Ectodermal cell (in vitro differentiated cells): ENCODE results near the gene TBC1D1.

Source experiments
- H3K27ac ChIP-seq: 2 replicates; pipeline ENCODE4 v1.7.0; 2013; ENCODE audit warnings: mild to moderate bottlenecking, low read depth, low read length; ENCODE audit not compliant: insufficient read depth, poor library complexity, severe bottlenecking
- H3K27me3 ChIP-seq: 2 replicates; pipeline ENCODE4 v1.7.0; 2013; ENCODE audit warnings: mild to moderate bottlenecking, low read length; ENCODE audit not compliant: insufficient read depth, control insufficient read depth, poor library complexity, severe bottlenecking
- H3K36me3 ChIP-seq: one replicate; pipeline ENCODE4 v1.7.0; 2013; ENCODE audit warnings: low read length; ENCODE audit not compliant: control insufficient read depth, insufficient read depth
- H3K4me1 ChIP-seq: one replicate; pipeline ENCODE4 v1.7.0; 2013; ENCODE audit warnings: low read length; ENCODE audit not compliant: control insufficient read depth, insufficient read depth
- H3K4me3 ChIP-seq: 2 replicates; pipeline ENCODE4 v1.7.0; 2013; ENCODE audit warnings: low read depth, low read length, control low read depth; ENCODE audit not compliant: insufficient read depth
- H3K9me3 ChIP-seq: 2 replicates; pipeline ENCODE4 v1.7.0; 2013; ENCODE audit warnings: mild to moderate bottlenecking, low read length, moderate library complexity; ENCODE audit not compliant: control insufficient read depth
- WGBS, 2 experiments: methylation state at CpG; one replicate each; pipeline ENCODE4 v1.1.7; 2013; ENCODE audit warnings: missing lambda C conversion rate in 2 of 2; 5-methylcytosine and 5-hydroxymethylcytosine counted together

The TBC1D1 gene

DNA sequence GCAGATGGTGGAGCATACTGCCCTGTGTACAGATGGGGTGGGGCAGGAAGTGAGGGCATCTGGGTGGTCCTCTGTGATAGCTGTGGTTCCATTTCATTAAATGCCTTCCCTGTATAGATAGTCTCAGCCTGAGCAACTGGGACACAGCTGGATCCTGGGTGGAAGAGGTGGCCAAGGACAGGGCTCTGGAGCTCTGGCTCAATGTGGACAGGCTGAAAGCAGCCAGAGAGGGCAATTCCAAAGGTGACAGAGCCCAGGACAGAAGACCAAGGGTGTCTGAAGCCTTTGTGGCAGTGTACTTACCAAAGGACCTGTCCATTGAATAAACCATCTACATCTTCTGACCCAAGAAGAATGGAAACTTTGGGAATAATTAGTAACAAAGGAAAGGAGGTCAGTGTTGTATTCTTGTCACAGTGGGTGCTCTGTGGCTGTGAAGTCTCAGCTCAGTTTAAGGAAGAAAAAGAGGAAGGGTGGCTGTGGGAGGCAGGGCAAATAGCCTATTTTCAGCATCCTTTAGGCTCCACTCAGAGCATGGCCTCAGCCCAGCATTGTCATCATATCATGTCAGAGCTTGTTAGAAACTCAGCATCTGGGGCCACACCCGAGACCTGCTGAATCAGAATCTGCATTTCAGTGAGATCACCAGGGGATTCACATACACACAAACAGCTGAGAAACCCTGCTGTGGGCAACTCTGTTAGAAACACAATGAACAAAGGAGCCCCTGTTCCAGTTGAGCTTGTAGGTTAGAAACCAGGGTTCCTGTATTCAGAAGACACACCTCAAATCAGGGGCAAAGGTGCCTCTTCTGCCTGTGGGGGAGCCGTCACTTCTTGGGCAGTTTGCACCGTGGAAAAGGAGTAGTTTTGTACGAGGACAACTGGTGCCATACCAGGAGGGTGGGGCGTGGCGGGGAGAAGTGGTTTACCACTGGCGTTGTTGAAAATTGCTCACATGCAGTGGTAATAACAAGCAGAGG lies 237.9 kb downstream of the TBC1D1 start:
- peaks cover 43% of the 10 kb centered on the region for H3K4me1 ChIP-seq
- H3K27ac ChIP-seq, result no peak overlapping the region
- H3K4me3 ChIP-seq, result no peak overlapping the region
- H3K9me3 ChIP-seq, result no peaks in the 10 kb centered on the region
- H3K36me3 ChIP-seq, result peaks cover 3% of the 10 kb centered on the region
- WGBS, 2 experiments, result 40 to 41% methylated on average over 7 of the region's 7 CpGs
- H3K27me3 ChIP-seq, result no peaks in the 10 kb centered on the region

GRCh38 chr4:38129460-38130227 lies 238.8 kb downstream of the TBC1D1 start:
- no peaks in the 10 kb centered on the region for H3K9me3 ChIP-seq
- H3K27me3 ChIP-seq, result no peaks in the 10 kb centered on the region
- H3K27ac ChIP-seq, result no peak overlapping the region
- 87 to 89% methylated on average over 4 to 7 of the region's 7 CpGs for WGBS, 2 experiments
- no peak overlapping the region for H3K4me3 ChIP-seq
- H3K36me3 ChIP-seq, result peaks cover 3% of the 10 kb centered on the region
- H3K4me1 ChIP-seq, result peaks cover 42% of the 10 kb centered on the region

DNA sequence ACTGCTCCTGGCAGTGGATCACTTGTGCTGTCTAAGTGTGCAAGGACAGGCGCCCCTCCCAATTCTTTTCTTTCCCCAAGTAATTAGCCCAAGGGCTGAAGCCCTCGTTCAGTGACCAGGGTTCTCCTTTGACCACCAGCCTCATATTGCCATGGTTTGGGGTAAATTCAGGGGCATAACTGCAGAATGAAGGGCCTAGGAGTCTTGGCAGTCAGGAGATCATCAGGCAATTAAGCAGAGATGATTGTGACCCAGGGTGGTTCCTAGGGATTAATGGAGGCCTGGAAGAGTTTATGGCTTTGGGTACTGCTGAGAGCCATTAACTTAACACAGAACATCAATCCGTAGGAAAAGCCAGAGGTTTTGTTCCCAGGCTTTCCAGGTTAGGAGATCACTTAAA lies 240.0 kb downstream of the TBC1D1 start:
- Histone ChIP-seq H3K36me3 (peaks cover 3% of the 10 kb centered on the region), H3K27ac (peak overlapping the region; percentile 89), H3K4me1 (peaks cover 42% of the 10 kb centered on the region), H3K9me3 (no peaks in the 10 kb centered on the region), H3K4me3 (no peak overlapping the region), H3K27me3 (no peaks in the 10 kb centered on the region)
- 44 to 74% methylated on average over 2 to 3 of the region's 3 CpGs for WGBS, 2 experiments

DNA sequence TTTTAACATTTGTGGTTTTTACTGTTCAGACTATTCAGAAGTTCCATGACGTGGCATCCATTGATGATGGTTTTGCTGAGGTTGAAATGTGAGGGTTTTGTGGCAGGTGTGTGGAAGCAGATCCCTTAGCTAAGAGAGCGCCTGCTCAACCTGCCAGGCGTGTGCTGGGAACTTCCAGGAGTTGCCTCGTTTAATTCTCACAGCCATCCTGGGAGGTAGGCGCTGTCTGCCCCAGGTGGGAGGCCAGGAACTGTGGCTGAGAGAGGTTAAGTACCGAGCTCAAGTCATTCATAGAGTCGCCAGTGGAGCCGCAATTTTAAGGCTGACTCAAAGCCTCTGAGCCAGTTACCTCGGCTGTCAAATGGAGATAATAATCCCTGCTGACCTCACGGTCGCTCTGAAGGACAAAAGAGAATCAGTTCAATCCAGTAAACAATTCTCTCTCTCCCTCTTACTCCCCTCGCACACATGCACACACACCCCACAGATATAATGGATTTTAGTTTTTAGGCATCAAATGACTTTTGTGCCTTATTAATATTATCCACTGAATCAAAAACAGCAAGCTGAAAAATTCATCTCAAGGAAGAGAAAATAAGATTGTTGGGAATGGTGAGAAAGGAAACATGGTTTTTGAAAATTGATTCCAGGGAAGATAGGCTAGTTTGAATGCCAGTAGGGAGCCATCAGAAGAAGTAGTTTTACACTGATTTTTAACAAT lies 240.6 kb downstream of the TBC1D1 start:
- no peaks in the 10 kb centered on the region for H3K9me3 ChIP-seq
- H3K4me3 ChIP-seq, result no peak overlapping the region
- peaks cover 3% of the 10 kb centered on the region for H3K36me3 ChIP-seq
- peak overlapping the region; percentile 89 for H3K27ac ChIP-seq
- no peaks in the 10 kb centered on the region for H3K27me3 ChIP-seq
- WGBS, 2 experiments, result 19 to 27% methylated on average over 12 of the region's 12 CpGs
- peaks cover 42% of the 10 kb centered on the region for H3K4me1 ChIP-seq

GRCh38 chr4:38132107-38132673 lies 241.3 kb downstream of the TBC1D1 start:
- Histone ChIP-seq H3K36me3 (peaks cover 6% of the 10 kb centered on the region), H3K9me3 (no peaks in the 10 kb centered on the region), H3K27ac (peak overlapping the region; percentile 89), H3K27me3 (no peaks in the 10 kb centered on the region), H3K4me3 (no peak overlapping the region), H3K4me1 (peaks cover 42% of the 10 kb centered on the region)
- WGBS, 2 experiments, result 25 to 33% methylated on average over 8 of the region's 8 CpGs

- Histone ChIP-seq H3K4me3 (no peak overlapping the region), H3K4me1 (peaks cover 41% of the 10 kb centered on the region), H3K27ac (no peak overlapping the region), H3K36me3 (peaks cover 8% of the 10 kb centered on the region), H3K9me3 (no peaks in the 10 kb centered on the region), H3K27me3 (no peaks in the 10 kb centered on the region)
- 96 to 97% methylated on average over 14 of the region's 14 CpGs for WGBS, 2 experiments
These were observed 242.2 kb downstream of the TBC1D1 start for GRCh38 chr4:38132843-38133662.

DNA sequence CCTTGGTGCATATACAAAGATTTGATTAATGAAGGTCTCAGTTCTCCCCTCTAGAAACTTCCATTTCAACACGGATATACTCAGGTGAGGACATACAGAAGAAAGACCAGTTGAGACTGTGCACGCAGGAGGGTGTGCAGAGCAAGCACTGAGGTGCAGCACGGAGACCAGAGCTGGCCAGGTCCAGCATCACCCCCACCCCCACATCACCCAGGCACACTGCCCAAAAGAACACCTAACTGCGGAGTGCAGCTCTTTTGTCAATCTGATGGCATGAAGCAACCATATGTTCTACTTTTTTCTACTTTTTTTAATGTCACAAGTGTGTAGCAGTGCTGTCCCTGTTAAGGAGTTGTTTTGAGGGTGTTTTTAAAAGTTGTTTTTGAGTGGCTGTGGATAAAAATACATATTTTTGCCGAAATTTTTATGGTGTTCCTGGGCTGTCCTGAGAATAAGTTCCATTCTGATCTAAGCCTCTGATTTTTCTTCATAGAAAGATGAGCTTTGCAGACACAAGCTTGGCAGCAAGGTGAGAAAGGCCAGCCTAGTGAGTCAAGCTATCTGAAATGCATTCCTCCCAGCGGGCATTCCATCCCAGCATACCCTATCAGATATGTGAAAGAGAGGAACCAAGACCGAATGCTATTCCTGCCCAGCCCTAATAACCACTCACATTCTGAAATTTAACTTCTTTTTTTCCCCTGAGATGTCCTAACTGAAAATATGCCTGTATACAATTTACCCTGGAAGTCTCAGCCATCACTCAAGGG lies 243.0 kb downstream of the TBC1D1 start:
- Histone ChIP-seq H3K4me3 (no peak overlapping the region), H3K27me3 (no peaks in the 10 kb centered on the region), H3K36me3 (peaks cover 8% of the 10 kb centered on the region), H3K4me1 (peaks cover 33% of the 10 kb centered on the region), H3K9me3 (no peaks in the 10 kb centered on the region), H3K27ac (no peak overlapping the region)
- 88 to 95% methylated on average over 7 of the region's 7 CpGs for WGBS, 2 experiments

GRCh38 chr4:38135201-38135600 lies 244.3 kb downstream of the TBC1D1 start:
- Histone ChIP-seq H3K27ac (no peak overlapping the region), H3K9me3 (no peaks in the 10 kb centered on the region), H3K36me3 (peaks cover 5% of the 10 kb centered on the region), H3K4me3 (no peak overlapping the region), H3K27me3 (no peaks in the 10 kb centered on the region), H3K4me1 (peaks cover 28% of the 10 kb centered on the region)
- WGBS, 2 experiments, result 97 to 98% methylated on average over 8 of the region's 8 CpGs

- Histone ChIP-seq H3K4me1 (peaks cover 14% of the 10 kb centered on the region), H3K9me3 (no peaks in the 10 kb centered on the region), H3K4me3 (no peak overlapping the region), H3K27me3 (no peaks in the 10 kb centered on the region), H3K36me3 (peaks cover 5% of the 10 kb centered on the region), H3K27ac (no peak overlapping the region)
- WGBS, 2 experiments, result 92 to 94% methylated on average over 10 of the region's 10 CpGs
These were observed 245.7 kb downstream of the TBC1D1 start for GRCh38 chr4:38136604-38137003.
